GM10248 (cell line): ENCODE measurements around the gene SYCE3.

Source experiments
- CTCF ChIA-PET: fragments of 300-600 bp; sonication (Branson Sonifier 250); formaldehyde crosslinking; extraction: SDS; loops from one replicate; lab custom pipeline; 2021; ENCODE audit warnings: antibody characterized with exemption; lab: Yijun Ruan, JAX
- POLR2A ChIA-PET: fragments of 350-650 bp; sonication (Branson Sonifier 250); formaldehyde crosslinking; extraction: SDS; loops from one replicate; lab custom pipeline; 2020; ENCODE audit warnings: antibody characterized with exemption; lab: Yijun Ruan, JAX
- DNase-seq: peaks from one replicate; pipeline ENCODE4 v3.0.0; 2012; ENCODE audit errors: extremely low spot score
- TF ChIP-seq, protein P1 (sequence below): IDR thresholded peaks from 2 replicates; pipeline ENCODE4 v1.5.1; 2012; ENCODE audit warnings: mild to moderate bottlenecking, low read depth; ENCODE audit errors: extremely low read depth, missing control alignments, control extremely low read depth

SYCE3 gene

DNA sequence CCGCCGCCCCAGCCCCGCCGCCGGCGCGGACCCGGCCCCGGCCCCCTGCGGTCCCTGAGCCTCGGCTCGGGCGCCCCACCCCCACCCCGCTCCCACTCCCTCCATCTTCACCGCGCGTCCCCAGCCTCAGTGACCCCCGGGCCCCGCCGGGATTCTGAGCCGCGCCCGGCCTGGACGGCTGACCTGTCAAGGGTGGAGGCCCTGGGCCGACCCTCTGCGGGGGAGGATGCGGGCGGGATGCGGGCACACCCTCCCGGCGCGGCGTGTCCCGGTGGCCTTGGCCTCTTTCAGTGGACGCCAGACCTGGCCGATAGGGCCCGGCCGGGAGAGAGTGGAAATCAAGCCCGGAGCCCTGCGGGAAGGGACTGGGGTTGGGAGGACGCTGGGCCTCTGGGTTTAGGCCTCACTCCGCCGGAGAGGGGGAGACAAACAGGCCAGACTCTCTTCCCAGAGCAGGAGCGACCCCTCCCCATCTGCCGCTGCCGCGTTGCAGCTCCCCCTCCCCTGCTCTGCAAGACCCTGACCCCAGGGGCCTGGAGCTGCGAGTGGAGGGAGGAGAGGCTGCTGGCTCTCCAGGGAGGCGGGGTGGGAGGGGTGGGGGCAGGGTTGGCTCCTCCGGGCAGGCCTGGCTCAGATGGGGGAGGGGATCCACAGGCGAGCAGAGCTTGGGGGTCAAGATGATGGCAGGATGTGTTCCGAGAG lies 38.4 kb upstream of the SYCE3 start:
- CTCF ChIA-PET = interaction anchor here (1.5 kb wide), 1 partner anchor 75 kb away, joined by 3 read pairs; the partner anchor contains the start of gene SCO2
- TF ChIP-seq, protein P1, sequence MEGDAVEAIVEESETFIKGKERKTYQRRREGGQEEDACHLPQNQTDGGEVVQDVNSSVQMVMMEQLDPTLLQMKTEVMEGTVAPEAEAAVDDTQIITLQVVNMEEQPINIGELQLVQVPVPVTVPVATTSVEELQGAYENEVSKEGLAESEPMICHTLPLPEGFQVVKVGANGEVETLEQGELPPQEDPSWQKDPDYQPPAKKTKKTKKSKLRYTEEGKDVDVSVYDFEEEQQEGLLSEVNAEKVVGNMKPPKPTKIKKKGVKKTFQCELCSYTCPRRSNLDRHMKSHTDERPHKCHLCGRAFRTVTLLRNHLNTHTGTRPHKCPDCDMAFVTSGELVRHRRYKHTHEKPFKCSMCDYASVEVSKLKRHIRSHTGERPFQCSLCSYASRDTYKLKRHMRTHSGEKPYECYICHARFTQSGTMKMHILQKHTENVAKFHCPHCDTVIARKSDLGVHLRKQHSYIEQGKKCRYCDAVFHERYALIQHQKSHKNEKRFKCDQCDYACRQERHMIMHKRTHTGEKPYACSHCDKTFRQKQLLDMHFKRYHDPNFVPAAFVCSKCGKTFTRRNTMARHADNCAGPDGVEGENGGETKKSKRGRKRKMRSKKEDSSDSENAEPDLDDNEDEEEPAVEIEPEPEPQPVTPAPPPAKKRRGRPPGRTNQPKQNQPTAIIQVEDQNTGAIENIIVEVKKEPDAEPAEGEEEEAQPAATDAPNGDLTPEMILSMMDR = no peak
- no peak for DNase-seq
- POLR2A ChIA-PET = no interaction called here

DNA sequence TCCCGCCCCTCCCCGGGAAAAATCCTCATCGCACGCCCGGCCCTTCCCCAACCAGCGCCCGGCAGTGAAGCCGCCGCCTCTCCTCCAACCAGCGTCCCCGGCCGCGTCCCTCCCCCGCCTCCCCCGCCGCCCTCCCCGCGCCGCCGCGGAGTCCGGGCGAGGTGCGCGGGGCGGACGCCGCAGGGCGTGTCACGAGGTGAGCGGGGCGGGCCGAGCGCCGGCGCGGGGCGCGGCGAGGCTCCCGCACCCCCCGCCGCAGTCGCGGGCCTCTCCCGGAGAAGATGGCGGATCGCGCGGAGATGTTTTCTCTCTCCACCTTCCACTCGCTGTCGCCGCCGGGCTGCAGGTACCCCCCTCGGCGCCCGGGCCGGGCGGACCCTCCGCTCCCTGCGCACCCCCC lies 37.8 kb upstream of the SYCE3 start, which contains the start of gene MAPK8IP2:
TSS of gene MAPK8IP2 (plus strand) at position 256 of the 400 bp plus-strand sequence. CDS start at position 282, 26 bp downstream.
- no peak for DNase-seq
- POLR2A ChIA-PET = no interaction called here
- TF ChIP-seq, protein P1 = no peak
- CTCF ChIA-PET = no interaction called here

DNA sequence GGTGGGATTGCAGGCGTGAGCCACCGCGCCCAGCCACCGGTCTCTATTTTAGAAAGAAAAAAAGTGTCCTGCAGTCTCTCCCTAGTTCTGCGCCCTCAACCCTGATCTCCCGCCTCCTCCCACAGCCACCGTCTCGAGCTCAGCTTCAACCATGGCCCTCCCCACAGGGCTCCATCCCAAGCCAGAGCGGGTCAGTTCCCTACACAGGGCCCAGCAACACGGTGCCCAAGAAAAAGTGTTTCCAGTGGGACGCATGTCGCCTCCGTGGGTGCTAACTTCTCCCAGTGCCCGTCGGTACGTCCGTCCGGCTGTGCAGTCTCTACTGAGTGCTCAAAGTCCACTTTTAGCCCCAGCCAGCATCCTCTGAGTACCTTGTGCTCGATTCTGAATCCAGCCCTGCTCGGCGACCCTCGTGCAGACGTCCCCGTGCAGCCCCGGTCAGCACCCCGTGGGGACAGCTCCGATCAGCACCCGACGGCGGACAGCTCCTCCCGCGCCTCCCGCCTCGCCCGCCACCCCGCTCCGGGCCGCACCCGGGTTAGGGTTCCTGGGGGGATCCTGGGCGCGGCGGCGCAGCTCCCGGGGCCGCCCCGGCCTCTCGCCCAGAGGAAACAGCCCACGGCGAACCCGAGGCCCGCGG lies 37.2 kb upstream of the SYCE3 start:
- CTCF ChIA-PET = no interaction called here
- DNase-seq = peak; percentile 85
- TF ChIP-seq, protein P1 = no peak
- POLR2A ChIA-PET = no interaction called here

DNA sequence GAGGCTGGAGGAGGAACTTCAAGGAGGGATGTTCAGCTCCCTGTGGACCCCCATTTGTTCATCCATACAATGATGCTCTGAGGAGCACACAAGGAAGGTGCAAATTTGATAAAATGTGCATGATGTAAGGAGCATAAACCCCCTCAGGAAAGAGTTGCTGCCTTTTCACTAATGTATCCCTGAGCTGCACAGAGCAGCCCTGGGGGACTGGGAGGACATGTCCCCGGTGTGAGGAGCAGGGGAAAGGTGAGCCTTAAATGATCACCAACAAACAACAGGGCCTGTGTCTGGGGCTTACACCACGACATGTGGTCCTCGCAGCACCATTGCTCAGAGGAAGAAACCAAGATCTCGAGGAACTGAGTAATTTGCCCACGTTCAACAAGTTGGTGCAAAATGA lies 34.4 kb upstream of the SYCE3 start:
- TF ChIP-seq, protein P1 = no peak
- CTCF ChIA-PET = interaction anchor here (1.0 kb wide), 1 partner anchor 34 kb away, joined by 4 read pairs; the partner anchor contains the start of gene SYCE3
- POLR2A ChIA-PET = no interaction called here
- no peak for DNase-seq

DNA sequence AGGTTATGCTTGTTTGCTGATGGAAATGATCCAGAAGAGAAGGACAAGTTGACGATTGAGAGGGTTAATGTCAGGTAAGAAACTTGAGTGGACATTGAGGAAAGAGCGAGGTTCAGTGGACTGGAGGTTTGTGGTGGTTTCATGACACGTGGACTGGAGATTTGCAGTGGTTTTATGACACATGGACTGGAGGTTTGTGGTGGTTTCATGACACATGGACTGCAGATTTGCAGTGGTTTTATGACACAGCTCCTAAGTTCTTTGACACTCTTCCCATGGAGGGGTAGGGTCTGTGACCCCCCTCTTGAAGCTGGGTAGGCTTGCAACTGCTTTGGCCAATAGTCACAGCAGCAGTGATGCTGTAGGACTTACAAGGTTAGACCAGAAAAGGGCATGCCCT lies 32.5 kb upstream of the SYCE3 start:
- DNase-seq = no peak
- POLR2A ChIA-PET = no interaction called here
- CTCF ChIA-PET = interaction anchor here (0.7 to 1.1 kb wide), 2 partner anchors 11 to 23 kb away, joined by 3 read pairs; no protein-coding TSS in a partner anchor
- TF ChIP-seq, protein P1 = no peak

DNA sequence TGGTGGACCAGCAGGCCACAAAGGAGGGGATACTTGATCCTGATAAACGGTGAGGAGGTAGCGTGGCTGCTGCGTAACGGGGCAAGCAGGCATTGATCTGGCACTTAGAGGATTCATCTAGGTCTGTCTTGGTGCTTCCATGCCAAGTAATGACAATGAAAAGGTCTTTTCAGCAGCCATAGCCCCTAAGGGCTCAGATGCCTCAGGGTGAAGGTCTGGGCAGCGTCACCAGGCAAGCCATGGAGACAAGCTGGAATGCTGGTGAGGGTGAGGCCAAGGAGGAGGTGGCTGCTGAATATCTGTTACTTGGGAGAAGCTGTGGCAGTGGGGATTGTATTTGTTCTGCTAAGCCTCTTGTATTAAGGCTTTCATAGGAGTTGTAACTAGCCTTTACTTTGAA lies 24.7 kb upstream of the SYCE3 start:
- TF ChIP-seq, protein P1 = no peak
- no peak for DNase-seq
- ChIA-PET CTCF (interaction anchor here (1.0 kb wide), 1 partner anchor 23 kb away, joined by 4 read pairs; no protein-coding TSS in a partner anchor), POLR2A (no interaction called here)
